ENCODE measurements around the gene RTN4RL2.
A peak's percentile ranks its signal among the peaks of the same experiment; 100 is the strongest.

Gene RTN4RL2

DNA sequence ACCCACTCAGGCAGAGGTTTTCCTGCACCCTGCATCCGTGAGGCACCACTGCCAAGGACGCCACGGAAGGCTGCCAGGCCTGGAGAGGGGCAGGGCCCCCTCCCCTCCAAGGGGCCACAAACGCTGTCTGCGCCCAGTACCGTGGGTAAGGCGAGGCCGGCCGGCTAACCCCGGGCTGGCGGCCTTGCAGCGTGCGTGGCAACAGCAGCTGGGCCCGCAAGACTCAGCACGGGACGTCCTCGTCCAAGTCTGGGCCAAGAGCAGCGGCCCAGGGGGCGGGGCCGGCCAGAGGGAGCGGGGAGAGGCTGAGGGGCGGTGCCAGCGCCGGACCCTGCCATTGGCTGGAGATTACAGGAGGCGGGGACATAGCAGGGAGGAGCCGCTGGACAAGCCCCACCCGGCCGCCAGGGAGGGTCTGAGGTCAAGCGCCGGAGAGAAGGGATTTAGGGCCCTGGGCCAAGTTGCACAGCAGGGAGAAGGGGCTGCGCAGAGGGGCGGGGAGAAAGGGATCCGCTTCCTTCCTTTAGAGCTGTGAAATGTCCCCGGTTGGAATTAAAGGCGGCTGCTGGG, 39.2 kb downstream of the RTN4RL2 start:
- TF ChIP-seq, protein P1, sequence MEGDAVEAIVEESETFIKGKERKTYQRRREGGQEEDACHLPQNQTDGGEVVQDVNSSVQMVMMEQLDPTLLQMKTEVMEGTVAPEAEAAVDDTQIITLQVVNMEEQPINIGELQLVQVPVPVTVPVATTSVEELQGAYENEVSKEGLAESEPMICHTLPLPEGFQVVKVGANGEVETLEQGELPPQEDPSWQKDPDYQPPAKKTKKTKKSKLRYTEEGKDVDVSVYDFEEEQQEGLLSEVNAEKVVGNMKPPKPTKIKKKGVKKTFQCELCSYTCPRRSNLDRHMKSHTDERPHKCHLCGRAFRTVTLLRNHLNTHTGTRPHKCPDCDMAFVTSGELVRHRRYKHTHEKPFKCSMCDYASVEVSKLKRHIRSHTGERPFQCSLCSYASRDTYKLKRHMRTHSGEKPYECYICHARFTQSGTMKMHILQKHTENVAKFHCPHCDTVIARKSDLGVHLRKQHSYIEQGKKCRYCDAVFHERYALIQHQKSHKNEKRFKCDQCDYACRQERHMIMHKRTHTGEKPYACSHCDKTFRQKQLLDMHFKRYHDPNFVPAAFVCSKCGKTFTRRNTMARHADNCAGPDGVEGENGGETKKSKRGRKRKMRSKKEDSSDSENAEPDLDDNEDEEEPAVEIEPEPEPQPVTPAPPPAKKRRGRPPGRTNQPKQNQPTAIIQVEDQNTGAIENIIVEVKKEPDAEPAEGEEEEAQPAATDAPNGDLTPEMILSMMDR (IDR thresholded peaks at IDR 0.05; ENCODE audit: low read depth, low read length): no peak
- DNase-seq (ENCODE audit: extremely low read depth, low read depth): peak; percentile 72

DNA sequence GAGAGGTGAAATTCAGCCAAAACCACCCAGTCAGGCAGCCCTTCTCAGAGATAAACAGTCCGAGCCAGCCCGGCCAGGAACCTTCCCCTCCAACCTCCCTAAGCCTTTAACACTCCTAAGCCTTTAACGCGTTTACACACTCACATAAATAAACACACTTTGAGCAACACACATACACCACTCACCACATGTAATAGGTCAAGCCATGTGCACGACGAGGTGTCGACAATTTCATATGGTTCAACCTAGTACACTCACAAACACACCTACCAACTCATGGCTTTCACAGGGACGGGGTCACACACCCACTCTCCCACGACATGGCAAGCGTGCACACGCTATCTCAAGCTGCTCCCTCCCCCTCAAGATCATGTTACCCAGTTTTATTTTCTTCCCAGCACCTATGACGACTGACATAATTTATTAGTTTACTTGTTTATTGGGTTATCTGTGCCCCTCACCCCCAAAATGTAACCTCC, 39.7 kb downstream of the RTN4RL2 start:
- TF ChIP-seq, protein P1 (IDR thresholded peaks at IDR 0.05; ENCODE audit: low read depth, low read length): no peak
- no peak for DNase-seq (ENCODE audit: extremely low read depth, low read depth)

DNA sequence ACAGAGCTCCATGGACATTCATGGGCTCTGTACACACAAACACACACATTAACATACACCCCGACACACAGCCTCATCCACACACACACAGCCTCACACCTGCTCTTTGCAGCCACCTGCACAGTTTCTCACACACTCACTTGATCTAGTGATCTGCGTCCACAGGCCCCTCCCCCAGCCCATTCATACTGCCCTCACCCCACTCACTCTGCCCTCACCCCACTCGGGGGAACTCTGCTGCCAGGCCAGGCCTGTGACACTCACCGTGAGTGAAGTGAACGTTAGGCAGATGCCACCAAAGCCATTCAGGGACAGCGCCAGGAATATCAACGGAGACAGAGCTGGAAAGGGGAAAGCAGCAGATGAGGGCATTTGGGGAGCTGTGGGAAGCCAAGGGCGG, 40.2 kb downstream of the RTN4RL2 start:
- DNase-seq (ENCODE audit: extremely low read depth, low read depth): no peak

DNA sequence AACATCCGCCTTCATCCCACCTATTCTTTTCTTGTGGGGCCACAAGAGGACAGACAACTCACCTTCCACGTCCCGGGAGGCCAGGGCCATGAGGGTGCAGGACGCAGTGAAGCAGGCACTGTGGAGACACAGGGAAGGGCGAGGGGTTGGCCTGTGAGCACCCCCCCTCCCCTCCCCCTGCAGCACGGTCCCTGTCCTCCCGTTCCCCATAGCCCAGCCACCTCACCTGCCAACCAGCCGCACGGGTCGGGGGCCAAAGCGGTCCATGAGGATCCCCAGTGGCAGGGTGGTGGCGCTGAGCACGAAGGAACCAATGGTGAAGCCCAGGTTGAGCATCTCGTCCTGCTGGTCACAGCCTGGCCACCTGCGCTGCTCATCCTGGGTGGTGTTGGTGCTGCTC, 40.6 kb downstream of the RTN4RL2 start:
- TF ChIP-seq, protein P1 (IDR thresholded peaks at IDR 0.05; ENCODE audit: low read depth, low read length): no peak
- DNase-seq (ENCODE audit: extremely low read depth, low read depth): no peak

More for the DNA sequence above, 40.2 kb downstream of the RTN4RL2 start:
- TF ChIP-seq, protein P1 (IDR thresholded peaks at IDR 0.05; ENCODE audit: low read depth, low read length): no peak

DNA sequence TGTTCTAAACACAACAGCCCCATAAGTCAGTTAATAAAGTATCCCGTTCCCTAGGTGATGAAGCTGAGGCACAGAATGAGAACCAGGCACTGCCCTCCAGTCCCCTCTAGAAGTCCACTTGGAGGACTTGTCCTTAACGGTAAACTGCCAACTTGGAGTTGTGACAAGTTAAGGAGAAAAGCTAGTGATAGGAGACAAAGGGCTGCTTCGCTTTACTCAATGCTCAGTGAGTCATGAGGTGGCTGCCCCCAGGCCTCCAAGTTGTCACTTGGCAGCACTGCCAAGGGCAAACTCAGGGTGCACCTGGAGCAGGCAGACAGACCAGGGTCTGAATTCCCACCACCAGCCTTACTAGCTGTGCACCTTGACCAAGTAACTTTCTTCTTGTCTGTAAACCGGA, 41.6 kb downstream of the RTN4RL2 start:
- no peak for DNase-seq (ENCODE audit: extremely low read depth, low read depth)
- TF ChIP-seq, protein P1 (IDR thresholded peaks at IDR 0.05; ENCODE audit: low read depth, low read length): no peak

DNA sequence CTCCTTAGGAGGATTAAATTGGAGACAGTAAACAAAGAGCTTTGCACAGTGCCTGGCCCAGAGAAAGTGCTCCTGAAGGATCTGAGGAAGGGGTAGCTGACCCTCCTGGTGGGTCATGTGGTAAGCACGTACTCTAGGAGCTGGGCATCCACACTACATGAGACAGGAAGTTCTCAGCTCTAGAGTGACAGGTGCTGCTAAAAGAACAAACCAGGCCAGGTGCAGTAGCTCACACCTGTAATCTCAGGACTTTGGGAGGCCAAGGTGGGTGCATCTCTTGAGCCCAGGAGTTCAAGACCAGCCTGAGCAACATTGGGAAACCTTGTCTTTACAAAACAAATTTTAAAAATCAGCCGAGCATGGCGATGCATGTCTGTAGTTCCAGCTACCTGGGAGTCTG, 42.0 kb downstream of the RTN4RL2 start:
- TF ChIP-seq, protein P1 (IDR thresholded peaks at IDR 0.05; ENCODE audit: low read depth, low read length): no peak
- no peak for DNase-seq (ENCODE audit: extremely low read depth, low read depth)

DNA sequence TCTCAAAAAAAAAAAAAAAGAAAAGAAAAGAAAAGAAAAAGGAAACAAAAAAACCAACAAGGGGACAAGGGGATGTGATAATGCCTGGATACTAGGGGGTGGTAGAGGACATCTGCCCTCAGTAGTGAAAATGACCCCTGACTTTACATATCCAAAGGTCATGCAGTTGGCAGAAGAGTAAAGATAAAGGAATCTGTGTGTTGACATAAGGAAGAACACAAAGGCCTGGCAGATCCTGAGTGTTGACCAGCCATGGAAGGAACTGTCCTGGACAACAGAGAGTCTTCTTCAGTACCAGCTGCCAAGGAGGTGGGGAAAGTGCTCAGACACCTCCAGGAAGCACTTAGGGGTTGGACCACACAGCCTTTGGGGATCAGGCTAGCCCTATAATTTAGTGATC, 42.5 kb downstream of the RTN4RL2 start:
- TF ChIP-seq, protein P1 (IDR thresholded peaks at IDR 0.05; ENCODE audit: low read depth, low read length): no peak
- no peak for DNase-seq (ENCODE audit: extremely low read depth, low read depth)
